ENCODE measurements around the gene CEP104. TPM values are rescaled to one million over a fixed set of nuclear protein-coding genes. Genes with fewer than 3 reads are reported as not detected.
"Not testable (repeated sequence)": the region's sequence is repeated elsewhere in the genome, so short reads cannot be mapped to it uniquely, and the experiment has no call there.

Gene CEP104
- total RNA-seq, 1 donor from 2014 or later, result 47.3 TPM

DNA sequence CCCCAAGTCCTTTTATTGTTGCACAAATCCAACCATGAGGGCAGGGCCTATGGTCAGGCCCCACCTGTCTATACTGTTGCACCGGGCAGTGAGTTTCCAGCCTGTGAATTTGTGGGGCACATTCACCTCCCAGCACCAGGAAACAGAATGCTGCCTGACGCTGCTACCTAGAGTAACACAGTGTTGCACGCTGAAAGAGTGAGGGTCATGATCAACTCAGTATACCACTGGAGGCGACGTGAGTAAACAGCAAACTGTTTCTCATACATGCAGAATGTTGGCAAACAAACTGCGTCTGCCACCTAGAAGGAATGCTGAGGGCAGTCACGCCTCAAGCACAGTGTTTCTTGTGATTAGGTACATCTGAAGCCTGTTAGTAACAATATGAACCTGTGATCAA lies 47.3 kb downstream of the CEP104 start:
- Histone ChIP-seq H3K27me3 (ENCODE audit: control insufficient read depth, insufficient read depth, low read length) (no peaks in the 10 kb centered on the region), H3K36me3 (ENCODE audit: control insufficient read depth, insufficient read depth, low read length) (no peaks in the 10 kb centered on the region), H3K4me3 (ENCODE audit: low read depth, low read length) (no peak overlapping the region)
- TF ChIP-seq, protein P1, sequence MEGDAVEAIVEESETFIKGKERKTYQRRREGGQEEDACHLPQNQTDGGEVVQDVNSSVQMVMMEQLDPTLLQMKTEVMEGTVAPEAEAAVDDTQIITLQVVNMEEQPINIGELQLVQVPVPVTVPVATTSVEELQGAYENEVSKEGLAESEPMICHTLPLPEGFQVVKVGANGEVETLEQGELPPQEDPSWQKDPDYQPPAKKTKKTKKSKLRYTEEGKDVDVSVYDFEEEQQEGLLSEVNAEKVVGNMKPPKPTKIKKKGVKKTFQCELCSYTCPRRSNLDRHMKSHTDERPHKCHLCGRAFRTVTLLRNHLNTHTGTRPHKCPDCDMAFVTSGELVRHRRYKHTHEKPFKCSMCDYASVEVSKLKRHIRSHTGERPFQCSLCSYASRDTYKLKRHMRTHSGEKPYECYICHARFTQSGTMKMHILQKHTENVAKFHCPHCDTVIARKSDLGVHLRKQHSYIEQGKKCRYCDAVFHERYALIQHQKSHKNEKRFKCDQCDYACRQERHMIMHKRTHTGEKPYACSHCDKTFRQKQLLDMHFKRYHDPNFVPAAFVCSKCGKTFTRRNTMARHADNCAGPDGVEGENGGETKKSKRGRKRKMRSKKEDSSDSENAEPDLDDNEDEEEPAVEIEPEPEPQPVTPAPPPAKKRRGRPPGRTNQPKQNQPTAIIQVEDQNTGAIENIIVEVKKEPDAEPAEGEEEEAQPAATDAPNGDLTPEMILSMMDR (IDR thresholded peaks at IDR 0.05; ENCODE audit: insufficient read depth, low read length, poor library complexity, severe bottlenecking), result no peak
- DNase-seq (ENCODE audit: low read depth), result no peak

DNA sequence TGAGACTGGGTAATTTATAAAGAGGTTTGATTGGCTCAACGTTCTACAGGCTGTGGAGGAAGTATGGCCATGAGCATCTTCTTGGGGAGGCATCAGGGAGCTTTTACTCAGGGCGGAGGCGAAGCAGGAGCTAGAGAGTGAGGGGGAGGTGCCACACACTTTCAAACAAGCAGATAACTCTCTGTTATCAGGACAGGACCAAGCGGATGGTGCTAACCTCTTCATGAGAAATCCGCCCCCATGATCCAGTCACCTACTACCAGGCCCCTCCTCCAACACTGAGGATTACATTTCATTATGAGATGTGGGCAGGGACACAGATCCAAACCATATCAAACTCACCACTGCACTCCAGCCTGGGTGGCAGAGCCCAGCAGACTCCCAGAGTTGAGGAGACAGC lies 49.2 kb downstream of the CEP104 start:
- TF ChIP-seq, protein P1 (IDR thresholded peaks at IDR 0.05; ENCODE audit: insufficient read depth, low read length, poor library complexity, severe bottlenecking), result no peak
- H3K27me3 ChIP-seq (ENCODE audit: control insufficient read depth, insufficient read depth, low read length), result no peaks in the 10 kb centered on the region
- no peak overlapping the region for H3K4me3 ChIP-seq (ENCODE audit: low read depth, low read length)
- H3K36me3 ChIP-seq (ENCODE audit: control insufficient read depth, insufficient read depth, low read length), result no peaks in the 10 kb centered on the region
- no peak for DNase-seq (ENCODE audit: low read depth)

DNA sequence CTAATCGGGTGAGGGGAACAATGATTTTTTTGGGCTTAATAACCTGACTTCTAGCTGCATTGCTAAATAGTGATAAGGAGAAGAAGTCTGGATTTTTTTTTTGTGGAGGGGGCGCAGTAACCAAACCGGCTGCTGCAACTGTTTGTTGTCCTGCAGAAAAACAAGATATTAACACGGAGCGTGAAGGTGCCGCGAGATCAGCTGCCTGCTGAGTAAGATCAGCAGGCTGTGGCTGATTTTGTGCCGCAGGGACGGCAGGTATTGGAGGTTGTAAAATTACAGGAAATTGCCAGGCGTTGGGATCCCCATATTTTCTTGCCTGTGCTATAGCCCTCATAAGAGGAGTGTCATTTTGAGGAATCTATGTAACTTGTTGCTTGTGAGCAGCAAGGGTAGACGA lies 52.0 kb downstream of the CEP104 start:
- Histone ChIP-seq H3K36me3 (ENCODE audit: control insufficient read depth, insufficient read depth, low read length) (no peaks in the 10 kb centered on the region), H3K27me3 (ENCODE audit: control insufficient read depth, insufficient read depth, low read length) (peaks cover 2% of the 10 kb centered on the region), H3K4me3 (ENCODE audit: low read depth, low read length) (no peak overlapping the region)
- TF ChIP-seq, protein P1 (IDR thresholded peaks at IDR 0.05; ENCODE audit: insufficient read depth, low read length, poor library complexity, severe bottlenecking), result no peak
- DNase-seq (ENCODE audit: low read depth), result no peak

DNA sequence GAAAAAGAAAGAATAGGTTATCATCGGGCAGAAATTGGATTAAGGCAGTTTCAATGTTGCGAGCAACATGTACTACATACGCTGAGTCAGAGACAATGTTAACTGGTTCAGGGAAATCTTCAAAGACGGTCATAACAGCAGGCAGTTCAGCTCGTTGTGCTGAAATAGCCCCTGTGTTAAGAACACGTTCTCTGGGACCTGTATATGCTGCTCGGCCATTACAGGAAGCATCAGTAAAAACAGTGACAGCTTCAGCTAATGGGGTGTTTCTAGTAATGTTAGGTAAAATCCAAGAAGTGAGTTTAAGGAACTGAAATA lies 52.4 kb downstream of the CEP104 start:
- H3K36me3 ChIP-seq (ENCODE audit: control insufficient read depth, insufficient read depth, low read length); DNase-seq (ENCODE audit: low read depth); H3K27me3 ChIP-seq (ENCODE audit: control insufficient read depth, insufficient read depth, low read length); H3K4me3 ChIP-seq (ENCODE audit: low read depth, low read length): not testable (repeated sequence)

DNA sequence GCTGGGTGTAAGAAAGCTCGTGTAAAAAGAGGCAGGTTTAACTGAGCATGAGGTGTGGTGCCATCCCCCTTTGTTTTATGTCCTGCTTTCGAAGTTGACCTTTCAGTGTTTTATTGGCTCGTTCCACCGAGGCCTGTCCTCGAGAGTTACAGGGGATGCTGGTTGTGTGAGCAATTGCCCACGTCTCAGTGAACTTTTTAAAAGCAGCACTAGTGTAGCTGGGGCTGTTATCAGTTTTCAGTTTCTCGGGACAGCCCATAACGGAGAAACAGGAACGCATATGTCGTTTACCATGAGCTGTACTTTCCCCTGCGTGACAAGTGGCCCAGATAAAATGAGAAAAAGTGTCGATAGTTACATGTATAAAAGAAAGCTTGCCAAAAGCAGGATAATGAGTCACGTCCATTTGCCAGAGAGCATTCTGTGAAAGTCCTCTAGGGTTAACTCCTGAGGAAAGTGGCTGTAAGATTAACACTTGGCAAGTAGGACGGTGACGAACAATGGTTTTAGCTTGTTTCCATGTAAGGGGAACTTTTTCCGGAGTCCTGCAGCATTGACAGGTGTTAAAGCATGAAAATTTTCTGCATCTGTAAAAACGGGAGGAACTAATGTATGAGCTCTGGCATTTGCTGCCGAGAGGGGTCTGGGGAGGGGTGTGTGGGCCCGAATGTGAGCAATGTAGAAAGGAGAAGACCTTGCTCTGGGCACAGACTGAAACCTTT lies 52.9 kb downstream of the CEP104 start:
- H3K36me3 ChIP-seq (ENCODE audit: control insufficient read depth, insufficient read depth, low read length), result no peaks in the 10 kb centered on the region
- DNase-seq (ENCODE audit: low read depth), result no peak
- TF ChIP-seq, protein P1 (IDR thresholded peaks at IDR 0.05; ENCODE audit: insufficient read depth, low read length, poor library complexity, severe bottlenecking), result no peak
- H3K4me3 ChIP-seq (ENCODE audit: low read depth, low read length), result no peak overlapping the region
- H3K27me3 ChIP-seq (ENCODE audit: control insufficient read depth, insufficient read depth, low read length), result peaks cover 2% of the 10 kb centered on the region

DNA sequence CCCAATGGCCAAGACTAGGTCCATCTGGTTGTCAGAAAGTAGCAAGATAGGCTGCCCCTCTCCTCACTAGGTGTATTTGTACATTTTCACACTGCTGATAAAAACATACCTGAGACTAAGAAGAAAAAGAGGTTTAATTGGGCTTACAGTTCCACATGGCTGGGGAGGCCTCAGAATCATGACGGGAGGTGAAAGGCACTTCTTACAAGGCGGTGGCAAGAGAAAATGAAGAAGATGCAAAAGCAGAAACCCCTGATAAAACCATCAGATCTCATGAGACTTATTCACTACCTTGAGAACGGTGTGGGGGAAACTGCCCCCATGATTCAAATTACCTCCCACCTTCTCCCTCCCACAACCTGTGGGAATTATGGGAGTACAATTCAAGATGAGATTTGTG lies 56.2 kb downstream of the CEP104 start:
- DNase-seq (ENCODE audit: low read depth); H3K27me3 ChIP-seq (ENCODE audit: control insufficient read depth, insufficient read depth, low read length); H3K36me3 ChIP-seq (ENCODE audit: control insufficient read depth, insufficient read depth, low read length); H3K4me3 ChIP-seq (ENCODE audit: low read depth, low read length): not testable (repeated sequence)

DNA sequence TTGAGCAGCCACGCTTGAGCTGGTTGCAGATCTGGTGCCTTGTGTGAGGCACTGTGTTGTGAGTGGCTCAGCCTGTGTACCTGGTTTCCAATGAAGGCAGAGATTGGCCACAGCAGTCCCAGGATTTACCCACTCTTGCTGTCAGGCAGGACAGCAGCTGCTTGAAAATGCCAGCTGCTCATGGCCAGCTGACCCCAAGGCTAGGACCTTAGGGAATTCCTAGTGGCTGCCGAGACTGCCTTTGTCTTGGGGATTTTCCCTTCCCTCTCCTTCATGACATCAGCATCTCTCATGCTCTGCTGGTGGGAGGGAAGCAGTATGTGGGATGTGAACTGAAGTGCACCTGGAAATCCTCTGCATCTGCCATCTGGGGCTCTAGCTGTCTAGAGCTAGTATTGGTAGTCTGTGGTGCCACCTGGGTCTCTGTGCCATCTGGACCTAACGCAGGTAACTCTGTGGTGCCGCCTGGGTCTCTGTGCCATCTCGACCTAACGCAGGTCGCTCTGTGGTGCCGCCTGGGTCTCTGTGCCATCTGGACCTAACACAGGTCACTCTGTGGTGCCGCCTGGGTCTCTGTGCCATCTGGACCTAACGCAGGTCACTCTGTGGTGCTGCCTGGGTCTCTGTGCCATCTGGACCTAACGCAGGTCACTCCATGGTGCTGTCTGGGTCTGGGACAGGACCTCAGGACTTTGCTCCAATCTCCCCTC lies 56.9 kb downstream of the CEP104 start:
- no peaks in the 10 kb centered on the region for H3K36me3 ChIP-seq (ENCODE audit: control insufficient read depth, insufficient read depth, low read length)
- H3K27me3 ChIP-seq (ENCODE audit: control insufficient read depth, insufficient read depth, low read length), result peaks cover 2% of the 10 kb centered on the region
- no peak for DNase-seq (ENCODE audit: low read depth)
- H3K4me3 ChIP-seq (ENCODE audit: low read depth, low read length), result no peak overlapping the region
- TF ChIP-seq, protein P1 (IDR thresholded peaks at IDR 0.05; ENCODE audit: insufficient read depth, low read length, poor library complexity, severe bottlenecking), result no peak
